HG03571 (cell line): ENCODE data around the gene MBTPS1.

Experiments
- ATAC-seq: cut with Tn5 transposase; IDR thresholded peaks from one replicate; pipeline ENCODE4 v1.9.1; 2021; ENCODE audit not compliant: unreplicated experiment

Gene MBTPS1

DNA sequence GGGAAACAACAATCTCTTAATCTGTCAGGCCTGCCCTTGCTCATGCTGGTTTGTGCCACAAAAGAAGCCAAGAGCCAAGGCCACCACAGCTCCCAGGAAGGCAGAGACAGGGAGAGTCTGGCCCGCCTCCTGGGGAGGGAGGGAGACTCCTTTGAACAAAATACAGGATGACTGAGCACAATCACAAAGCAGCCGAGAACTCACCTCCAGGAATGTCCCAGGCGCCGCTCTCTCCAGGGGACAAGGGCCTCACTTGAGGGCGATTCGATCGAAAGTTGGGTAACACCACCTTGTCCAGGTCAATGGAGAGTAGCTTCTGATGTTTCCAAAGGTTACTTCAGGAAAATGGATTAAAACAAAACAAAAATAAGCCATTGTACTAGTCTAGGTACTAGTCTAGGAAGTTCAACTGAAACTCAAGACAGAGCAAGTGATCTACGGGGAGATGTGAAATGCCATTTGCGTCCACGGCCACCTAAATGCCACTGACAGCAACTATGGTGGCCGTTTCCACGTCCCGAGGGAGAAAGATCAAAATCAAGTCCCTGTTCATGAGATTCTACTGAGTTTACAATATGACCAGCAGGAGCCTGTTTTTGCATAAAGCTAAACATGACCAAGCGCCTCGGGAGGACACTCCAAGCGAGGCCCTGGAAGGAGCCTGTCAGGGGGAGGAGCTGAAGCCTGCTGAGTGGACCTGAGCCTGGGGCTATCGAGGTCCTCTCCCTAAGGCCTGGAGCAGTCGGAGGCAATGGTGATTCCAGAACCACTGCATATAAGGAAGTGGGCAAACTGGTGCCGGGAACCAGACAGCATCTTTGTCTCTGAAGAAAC is 60.7 kb downstream of the MBTPS1 start:
- no peak for ATAC-seq

DNA sequence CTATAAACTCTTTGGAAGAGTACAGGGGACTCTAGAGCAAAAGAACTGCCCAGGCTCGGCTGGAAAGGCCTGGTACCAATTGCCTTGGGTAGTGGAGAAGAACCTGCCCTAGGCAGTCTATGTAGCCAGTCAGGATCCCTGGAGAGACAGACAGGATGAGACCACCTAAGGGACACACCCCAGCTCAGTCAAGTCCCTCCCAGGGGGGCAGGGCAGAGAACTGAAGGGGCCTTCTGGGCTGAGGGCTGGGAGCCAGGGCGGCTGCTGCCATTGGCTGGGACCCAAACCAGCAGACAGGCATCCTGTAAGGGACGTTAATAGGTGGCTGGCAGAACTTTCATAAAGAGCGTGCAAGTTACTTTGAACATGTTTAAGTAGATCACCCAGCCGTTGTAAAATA is 61.4 kb downstream of the MBTPS1 start:
- no peak for ATAC-seq

DNA sequence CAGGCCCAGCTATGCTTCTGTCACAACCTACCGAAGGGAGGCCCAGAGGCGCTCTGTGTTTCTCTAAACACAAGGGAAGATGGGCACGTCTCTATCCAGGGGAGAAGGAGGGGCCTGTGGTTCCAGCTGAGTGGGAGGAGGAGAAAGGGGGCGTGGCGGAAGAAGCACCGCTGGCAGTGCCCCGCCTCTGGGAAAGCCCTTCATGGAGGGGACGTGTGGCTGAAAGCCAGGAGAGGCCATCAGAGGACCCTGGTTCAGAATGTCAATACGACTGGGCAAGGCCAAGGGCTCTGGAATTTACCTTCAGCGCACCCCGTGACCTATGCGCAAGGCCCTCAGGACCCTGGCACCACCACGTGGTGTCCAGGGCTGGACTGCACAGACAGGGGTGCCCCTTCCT is 61.8 kb downstream of the MBTPS1 start:
- no peak for ATAC-seq

DNA sequence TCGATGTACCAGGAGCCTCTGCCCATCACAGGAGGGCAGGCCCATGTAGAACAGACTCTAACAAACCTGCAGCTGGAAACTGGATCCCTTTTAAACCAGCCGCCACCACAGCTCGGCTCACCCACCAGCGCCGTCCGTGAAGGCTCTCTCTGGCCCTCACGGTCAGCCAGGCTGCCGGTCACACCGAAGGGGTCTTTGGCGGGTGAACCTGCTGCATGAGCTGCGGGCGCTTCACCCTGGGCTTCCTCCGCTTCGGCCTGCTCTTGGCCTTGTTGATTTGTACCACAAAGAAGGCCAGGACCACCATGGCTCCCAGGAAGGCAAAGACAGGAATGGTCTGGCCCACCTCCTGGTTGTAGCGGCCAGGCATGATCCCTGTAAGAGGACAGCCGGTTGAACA is 62.5 kb downstream of the MBTPS1 start:
- ATAC-seq, result no peak

DNA sequence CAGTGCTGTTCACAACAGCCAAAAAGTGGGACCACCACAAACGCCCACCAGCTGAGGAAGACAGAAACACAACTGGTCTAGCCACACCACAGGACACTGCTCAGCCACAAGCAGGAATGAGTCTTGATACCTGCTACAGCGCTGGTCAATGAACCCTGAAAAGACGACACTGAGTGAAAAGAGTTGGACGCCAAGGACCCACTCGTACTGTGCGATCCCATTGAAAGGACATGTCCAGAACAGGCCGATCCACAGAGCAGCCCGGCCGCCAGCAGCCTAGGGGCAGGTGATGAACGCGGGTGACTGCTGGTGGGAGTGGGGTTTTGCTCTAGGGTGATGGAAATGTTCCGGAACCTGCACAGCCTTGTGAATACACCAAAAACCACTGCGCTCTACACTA is 63.5 kb downstream of the MBTPS1 start:
- no peak for ATAC-seq

DNA sequence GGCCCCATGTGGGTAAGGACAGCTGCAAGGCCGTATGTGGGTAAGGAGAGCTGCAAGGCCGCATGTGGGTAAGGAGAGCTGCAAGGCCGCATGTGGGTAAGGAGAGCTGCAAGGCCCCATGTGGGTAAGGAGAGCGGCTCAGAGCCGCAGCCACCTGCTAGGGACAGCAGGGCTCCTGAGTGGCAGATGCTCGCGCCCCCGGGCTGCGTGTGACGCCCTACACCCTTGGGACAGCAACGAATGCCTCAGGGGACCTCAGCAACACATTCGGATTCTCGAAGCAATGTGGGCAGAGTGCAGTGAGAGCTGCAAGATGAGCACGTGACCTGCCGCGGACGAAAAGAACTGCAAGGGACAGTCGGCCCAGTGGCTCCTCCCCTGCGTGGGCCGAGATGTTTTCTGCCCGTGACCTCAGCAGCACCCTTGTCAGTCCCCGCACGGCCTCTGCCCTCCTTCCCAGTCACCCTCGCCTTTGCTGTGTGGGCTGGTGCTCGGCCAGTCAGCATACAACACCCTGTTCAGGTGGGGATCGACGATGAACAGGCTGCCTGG is 64.6 kb downstream of the MBTPS1 start:
- no peak for ATAC-seq

DNA sequence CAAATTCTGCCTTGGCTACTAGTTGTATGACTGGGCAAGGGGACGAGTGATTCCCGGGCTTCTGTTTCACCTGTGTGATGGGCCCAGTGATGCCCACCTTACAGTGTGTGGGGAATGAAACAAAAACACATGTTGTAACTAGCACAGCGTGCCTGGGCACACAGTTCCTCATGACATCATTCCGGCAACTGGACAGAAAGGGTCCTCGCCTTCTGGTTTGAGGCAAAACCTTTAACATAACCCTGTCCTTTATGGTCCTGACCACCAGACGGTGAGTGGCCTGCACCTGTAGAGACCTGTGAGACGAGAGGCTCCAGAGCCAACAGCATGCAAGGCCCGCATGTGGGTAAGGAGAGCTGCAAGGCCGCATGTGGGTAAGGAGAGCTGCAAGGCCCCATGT is 66.4 kb downstream of the MBTPS1 start:
- ATAC-seq, result no peak

DNA sequence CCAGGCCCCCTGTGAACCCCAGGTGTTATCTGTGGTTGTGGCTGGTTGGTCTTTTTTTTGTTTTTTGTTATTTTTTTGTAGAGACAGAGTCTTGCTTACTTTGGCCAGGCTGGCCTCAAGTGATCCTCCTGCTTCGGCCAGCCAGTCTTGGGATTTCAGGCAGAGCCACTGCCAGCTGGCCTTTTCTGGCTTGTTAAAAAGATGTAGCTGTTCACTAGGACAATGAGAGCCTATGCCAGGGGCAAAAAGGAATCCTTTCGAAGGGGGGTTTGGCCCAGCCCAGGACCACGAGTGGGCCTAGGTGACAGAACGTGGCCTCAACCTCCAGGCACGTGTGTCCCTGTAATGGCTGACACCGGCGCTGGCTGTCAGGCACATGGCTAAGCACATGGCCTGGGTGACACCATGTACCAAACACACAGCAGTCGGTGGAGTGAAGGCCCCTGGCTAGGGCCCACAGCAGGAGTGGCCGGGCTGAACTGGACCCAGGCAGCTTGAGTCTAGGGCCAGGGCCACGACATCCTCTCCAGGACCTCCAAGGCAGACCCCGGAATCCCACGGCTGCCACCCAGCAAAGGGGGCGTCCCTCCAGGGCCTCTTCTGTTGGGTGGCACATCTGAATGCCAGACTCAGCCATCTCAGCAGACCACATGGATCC is 67.2 kb downstream of the MBTPS1 start:
- ATAC-seq, result no peak

DNA sequence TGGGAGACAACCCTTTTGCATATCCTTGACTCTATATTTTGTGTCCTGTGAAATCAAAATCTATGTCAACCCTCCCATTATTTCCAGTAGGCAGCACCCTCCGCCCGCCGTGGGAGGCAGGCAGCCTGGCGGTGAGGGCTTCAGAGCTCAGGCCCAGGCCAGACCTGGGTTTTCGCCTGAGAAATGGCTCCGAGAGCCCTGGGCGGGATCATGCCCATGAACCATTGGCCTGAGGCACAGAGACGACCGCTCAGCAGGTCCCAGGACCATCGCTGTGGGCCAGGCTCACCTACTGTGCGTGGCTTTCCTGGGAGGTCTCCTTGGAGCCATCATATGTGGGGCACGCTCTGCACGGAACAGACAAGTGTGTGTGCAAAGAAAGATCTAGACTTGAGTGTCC is 67.9 kb downstream of the MBTPS1 start:
- ATAC-seq, result no peak

DNA sequence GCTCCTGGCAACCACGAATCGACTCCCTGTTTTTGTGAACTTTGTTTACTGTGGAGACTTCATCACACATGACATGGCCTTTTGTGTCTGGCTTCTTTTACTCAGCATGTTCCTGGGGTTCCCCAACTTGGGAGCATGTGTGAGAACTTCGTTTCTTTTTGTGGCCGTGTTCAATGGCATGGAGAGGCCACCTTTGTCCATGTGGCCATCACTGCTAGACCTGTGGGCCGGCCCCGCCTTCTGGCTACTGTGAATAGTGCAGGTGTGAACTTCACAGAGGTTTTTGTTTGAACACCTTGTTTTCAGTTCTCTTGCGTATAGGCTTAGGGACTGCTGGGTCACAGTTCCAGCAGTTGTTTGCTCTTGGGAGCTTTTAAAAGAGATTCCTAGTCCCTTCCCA is 68.5 kb downstream of the MBTPS1 start:
- no peak for ATAC-seq

DNA sequence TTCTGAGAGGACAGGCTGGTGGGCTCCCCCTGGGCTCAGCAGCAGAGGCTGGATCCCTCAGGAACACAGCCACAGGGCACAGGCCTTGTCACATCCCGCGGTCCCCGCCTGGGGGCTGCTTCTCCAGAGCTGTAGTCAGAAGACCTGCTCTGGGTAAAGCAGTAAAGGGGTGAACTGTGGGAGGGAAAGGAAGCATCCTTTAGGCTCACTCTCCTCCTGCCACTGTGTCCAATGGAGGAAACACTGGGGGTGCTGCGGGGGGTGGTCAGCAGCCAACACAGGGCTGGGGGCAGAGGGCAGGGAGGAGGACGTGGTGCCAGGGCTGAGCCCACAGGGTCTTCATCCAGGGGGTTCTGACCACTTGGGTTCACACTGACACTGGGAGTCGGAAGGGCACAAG is 69.1 kb downstream of the MBTPS1 start:
- ATAC-seq, result no peak

DNA sequence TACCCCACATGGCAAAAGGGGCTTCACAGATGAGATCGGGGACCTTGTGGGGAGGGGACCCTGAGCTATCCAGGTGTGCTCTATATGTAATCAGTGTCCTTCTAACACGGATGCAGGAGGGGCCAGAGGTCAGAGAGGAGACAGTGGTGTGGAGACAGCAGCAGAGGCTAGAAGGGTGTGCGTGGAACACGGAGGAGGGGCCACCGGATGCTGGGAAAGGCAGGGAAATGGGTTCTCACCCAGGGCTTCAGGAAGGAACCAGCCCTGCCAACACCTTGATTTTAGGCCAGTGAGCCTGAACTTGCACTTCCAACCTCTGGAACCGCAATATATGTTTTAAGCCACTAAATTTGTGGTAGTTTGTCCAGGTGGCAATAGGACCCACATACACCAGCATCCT is 69.5 kb downstream of the MBTPS1 start:
- no peak for ATAC-seq

DNA sequence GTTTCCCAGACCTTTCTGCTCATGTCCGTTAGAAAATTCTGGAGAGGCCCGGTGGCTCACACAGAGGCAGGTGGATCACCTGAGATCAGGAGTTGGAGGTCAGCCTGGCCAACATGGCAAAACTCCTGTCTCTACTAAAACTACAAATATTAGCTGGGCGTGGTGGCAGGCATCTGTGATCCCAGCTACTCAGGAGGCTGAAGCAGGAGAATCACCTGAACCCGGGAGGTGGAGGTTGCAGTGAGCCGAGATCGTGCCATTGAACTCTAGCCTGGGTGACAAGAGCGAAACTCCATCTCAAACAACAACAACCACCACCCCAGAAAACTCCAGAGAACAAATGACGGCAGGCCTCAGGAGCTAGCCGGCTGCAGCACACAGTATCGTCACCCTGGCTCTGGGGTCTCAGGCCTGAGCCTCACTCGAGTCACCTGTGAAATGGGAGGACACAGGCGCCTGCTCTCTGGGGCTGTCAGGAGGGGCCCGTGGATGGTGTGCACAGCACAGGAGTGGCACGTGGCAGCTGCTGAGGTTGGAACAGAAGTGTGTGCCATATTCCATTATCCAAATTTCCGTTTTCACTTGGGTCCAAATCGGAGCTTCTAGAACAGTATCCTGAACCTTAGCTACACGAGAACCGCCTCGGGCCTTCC is 70.8 kb downstream of the MBTPS1 start:
- ATAC-seq, result no peak

DNA sequence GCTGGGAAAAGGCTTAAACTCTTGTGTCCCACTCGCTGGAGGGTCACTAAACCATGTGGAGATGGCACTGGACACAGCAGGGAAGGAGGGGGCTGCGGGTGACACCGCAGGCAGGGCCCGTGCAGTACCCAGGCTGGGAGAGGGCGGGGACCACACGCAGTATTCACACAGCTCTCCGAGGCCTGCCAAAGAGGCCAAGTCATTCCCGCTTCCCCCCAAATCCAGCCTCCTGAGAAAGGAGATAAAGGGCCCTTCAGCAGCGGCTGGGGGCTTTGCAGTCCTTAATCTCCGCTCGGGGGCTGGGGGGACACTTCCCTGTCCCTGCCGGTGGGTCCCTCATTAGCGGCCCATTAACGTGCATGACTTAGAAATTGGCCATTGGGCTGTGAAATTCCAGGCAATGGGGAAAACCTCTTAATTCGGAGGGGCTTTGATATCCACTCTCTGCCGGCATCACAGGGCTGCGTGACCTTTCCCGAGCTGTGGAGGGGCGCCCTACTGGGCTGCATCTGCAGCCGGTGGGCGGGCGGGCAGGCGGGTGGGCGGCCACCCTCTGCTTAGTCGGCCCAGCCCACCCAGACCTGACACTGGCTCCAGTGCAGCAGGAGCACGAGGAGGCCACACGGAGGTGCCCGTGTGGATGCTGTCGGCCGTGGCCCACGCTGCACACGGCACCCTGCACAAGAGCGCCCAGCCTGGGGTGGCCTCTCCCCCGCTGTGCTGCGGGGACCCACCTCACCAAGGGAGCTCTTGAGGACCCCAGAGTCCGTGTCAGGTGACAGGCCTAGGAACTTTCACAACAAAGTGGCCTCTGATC is 71.5 kb downstream of the MBTPS1 start:
- no peak for ATAC-seq

DNA sequence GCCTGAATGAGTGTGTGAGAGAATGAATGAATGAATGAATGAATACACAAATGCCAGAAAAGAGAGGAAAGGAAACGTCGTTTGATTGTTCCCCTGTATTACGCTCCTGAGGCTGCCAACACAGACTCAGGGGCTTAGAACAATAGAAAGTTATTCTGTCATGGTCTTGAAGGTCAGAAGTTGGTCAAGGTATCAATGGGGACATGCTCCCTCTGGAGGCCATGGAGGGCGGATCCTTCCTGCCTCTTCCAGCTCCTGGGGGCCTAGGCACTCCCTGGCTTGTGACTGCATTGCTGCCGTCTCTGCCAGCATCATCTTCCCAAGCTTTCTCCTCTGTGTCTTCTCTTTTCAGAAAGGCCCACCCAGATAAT is 72.6 kb downstream of the MBTPS1 start:
- no peak for ATAC-seq

DNA sequence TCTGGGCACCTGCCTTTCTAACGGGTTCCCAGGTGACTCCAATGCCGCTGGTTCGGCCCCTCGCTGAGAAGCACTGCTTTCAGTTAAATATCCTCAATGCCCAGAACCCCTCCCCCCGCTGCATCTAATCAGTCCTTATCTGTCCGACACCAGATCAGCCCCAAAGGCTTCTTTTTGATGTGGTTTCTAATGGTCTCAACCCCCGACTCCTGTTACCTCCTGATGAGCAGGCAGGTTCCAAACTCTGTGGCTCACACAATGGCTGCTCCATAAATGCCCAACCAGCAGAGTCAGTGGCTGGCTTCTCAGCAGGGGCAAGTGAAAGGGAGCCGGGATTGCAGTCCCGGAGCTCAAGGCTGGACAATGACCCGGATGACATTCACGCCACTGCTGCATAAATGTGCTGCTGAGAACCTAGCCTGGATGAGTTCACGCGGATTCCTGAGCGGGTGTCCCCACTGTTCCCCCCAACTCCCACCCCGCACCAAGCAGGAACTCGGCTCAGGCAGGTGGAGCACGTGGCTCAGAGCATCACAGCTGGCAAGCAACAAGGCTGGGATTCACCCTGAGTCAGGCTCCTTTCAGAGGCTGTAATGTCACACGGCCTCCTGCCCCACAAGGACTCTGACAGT is 73.1 kb downstream of the MBTPS1 start:
- no peak for ATAC-seq

DNA sequence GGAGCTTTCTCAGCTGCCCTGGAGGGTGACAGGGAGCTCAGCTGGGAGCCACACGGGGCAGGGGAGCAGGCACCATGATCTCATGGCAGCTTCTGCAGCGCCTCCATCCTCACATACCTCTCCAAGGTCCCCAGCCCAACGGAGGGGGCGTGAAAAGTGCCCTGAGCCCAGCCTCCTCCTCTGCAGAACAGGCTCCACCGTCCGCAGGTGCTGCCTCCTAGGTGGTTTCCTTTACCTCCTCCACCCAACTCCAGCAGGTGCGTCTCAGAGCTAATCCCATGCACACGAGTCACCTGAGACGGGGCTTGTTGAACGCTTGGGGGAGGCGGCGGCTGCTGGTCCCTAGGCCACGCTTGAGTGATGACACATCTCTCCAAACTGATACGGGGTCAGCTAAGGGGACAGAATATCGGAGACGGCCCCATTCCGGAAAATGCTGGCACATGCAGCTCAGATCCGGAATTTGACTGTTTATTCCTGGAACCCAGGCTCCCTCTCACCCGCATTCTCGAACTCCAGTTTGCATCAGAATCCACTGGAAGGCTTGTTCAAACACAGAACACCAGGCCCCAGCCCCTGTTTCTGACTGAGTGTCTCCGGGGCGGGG is 73.8 kb downstream of the MBTPS1 start:
- no peak for ATAC-seq

DNA sequence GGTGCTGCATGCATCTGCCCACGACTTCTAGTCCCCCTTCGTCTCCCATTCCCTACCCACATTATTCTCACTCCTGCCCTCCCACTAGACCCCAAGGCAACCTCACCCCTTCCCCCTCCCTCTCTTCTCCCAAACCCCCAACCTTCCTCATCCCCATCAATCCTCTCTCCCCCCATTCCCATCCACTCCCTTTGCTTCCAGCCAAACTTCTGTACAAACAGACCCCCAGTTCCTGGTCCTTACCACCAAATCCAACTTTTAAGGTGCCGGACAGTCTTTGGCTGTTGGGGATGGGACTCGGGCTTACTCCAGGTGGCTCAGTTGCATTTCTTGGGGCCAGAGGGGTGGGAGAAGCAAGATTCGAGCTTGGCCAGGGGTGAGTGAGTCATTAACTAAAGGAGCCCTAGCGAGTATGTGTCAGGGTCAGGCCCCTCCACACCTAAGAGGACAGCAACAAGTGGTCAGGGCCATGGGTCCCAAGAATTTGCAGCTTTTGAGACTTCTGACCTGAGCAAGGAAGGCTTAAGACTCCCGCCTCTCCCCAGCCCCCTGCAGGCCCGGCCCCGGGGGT is 74.3 kb downstream of the MBTPS1 start, which contains the start of gene SLC38A8:
Gene SLC38A8 (minus strand): TSS at position 488 of the 571 bp plus-strand sequence. CDS start 638 bp downstream, outside the sequence.
- no peak for ATAC-seq

DNA sequence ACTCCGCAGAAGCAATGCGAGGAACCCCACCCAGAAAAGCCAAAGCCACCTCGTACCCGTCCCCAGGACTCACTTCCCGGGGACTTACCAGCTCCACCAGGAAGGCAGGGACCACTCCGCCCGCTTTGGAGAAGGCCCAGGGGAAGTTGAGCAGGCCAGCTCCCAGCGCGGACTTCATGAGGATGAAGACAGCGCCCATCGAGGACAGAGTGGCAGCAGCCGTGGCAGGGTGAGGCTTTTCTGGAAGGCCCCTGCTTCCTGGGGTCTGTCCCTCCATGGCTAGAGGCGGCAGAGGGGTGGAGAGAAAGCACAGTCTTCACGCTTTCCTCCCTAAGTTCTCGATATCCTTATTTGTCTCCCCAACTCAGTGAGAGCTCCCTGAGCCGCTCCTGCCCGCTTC is 74.9 kb downstream of the MBTPS1 start:
- ATAC-seq, result no peak
